NCI-H1930 (cell line): ENCODE data around the gene TMC8.
"Not testable (repeated sequence)": the region's sequence is repeated elsewhere in the genome, so short reads cannot be mapped to it uniquely, and the experiment has no call there.

Source experiments
- DNase-seq, 2 experiments: peaks; one replicate each; lab custom pipeline; 2025; lab: John Stamatoyannopoulos, UW

The TMC8 gene

DNA sequence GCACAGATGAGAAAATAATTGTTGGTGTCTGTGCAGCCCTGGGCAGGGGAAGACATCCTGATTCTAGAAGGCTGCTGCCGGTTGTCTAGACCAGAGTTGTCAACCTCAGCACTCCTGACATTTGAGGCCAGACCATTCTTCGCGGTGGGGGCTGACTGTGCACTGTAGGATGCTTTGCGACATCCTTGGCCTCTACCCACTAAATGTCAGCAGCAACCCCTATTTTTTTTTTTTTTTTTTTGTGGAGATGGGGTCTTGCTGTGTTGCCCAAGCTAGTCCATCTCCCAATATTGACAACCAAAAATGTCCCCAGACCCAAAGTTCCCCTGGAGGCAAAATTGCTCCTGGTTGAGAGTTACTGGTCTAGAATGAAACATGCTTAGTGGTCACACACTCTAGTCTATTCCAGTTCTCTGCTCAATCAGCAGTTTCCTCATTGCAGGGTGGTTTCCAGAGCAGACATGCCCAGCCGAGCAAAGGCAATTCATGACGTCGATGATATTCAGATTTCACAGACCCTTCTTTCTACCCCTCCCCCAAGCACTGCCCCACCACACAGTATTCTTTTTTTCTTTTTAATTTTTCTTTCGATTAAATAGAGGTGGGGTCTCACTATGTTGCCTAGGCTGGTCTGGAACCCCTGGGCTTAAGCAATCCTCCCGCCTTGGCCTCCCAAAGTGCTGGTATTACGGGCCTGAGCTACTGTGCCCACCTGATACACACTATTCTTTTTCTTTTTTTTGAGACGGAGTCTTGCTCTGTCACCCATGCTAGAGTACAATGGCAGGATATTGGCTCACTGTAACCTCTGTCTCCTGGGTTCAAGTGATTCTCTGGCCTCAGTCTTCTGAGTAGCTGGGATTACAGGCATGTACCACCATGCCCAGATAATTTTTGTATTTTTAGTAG, 24.6 kb downstream of the TMC8 start:
- no peak for DNase-seq

DNA sequence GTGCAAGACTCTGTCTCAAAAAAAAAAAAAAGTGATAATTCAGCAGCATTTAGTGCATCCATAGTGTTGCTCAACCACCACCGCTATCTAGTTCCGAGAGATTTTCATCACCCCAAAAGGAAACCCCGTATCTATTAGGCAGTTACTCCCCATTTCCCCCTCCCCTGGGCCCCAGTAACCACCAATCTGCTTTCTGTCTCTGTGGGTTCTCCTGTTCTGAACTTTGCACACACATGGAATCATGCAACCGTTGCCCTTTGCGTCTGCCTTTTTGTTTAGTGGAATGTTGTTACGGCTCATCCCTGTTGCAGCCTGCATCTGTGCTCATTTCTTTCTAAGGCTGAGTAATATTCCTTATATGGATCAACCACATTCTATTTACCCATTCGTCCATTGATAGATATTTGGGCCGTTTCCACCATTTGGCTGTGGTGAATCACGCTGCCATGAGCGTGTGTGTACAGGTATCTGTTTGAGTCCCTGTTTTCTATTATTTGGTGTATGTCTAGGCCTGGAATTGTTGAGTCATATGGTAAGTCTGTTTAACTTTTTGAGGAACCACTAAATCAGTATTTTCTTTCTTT, 29.1 kb downstream of the TMC8 start:
- no peak for DNase-seq

DNA sequence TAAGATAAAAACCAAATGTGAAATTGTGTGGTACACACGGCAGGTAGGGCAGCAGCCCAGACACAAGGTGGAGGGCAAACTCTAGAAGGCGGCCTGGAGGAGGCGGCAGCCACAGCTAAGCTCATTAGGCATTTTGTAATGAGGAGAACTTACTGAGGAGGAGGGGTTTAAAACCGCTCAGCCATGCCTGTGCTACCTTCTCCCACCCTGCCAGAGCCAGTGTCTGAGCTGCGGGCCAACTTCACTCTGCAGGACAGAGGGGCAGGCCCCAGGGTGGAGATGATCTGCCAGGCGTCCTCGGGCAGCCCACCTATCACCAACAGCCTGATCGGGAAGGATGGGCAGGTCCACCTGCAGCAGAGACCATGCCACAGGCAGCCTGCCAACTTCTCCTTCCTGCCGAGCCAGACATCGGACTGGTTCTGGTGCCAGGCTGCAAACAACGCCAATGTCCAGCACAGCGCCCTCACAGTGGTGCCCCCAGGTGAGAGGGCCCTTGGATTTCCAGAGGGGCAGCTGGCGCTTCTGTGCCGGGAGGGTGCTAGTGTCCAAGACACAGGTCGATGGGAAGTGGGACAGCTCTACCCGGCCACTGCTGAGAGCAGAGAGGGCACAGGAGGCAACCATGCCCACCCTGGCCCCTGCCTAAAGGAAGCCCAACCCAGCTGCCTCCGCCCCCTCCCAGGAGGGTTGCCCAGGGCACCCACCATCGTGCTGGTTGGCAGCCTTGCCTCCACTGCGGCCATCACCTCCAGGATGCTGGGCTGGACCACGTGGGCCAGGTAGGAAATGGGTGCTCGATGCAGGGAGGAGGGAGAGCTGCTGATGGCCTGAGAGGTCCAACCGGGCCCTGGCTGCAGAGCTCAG, 33.5 kb downstream of the TMC8 start:
- no peak for DNase-seq

DNA sequence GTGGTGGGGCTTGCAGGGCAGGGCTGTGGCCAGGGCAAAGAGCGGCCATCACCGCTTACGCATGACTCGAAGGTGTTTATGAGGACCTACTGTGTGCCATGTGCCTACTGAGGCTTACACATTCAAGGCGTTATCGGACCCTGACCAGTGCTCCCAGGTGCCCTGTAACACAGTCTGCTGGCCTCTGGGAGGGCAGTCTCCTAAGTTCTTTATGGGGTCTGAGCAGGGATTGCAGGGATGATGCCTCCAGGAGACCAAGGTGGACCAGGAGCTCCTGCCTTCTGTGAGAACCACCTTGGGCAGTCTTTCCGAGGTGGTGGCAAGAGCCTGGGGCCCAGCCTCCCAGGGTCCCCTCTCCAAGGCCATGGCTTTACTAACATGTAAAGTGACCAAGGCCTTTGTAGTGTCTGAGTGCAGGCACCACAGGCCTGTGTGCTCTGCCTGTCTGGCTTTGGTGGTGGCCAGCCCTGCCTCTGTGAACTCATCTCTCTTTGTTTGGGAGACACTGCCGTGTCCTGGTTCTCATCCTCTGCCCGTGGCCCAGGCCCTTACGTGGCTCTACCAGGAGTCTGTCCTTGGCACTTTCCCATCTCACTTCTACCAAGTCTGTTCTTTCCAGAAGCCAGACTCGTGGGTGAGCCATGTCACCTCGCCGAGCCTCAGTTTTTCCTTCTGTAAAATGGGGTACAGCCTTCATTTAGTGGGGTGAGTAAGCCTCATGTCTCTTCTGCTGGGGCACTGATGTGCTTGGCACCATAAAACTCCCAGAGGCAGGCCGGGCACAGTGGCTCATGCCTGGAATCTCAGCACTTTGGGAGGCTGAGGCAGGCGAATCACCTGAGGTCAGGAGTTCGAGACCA, 34.4 kb downstream of the TMC8 start:
- no peak for DNase-seq

DNA sequence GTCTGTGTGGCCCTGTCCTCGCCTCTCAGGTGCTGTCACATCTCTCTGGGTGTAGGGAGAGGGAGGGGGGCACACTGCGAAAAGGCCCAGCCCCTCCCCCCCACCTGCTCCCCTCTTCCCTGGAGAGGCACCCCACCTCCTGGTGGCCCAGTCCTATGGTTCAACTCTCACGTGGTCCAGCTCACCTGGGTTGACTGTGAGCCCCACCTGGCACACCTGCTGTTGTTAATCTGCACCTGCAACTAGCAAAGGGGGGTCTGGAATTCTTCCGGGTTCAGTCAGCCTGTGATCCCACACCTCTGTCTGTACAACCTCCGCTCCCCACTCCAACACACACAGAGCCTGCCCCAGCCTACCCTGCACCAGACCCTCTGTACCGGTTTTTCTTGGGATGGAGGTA, 35.8 kb downstream of the TMC8 start:
- DNase-seq = no peak

DNA sequence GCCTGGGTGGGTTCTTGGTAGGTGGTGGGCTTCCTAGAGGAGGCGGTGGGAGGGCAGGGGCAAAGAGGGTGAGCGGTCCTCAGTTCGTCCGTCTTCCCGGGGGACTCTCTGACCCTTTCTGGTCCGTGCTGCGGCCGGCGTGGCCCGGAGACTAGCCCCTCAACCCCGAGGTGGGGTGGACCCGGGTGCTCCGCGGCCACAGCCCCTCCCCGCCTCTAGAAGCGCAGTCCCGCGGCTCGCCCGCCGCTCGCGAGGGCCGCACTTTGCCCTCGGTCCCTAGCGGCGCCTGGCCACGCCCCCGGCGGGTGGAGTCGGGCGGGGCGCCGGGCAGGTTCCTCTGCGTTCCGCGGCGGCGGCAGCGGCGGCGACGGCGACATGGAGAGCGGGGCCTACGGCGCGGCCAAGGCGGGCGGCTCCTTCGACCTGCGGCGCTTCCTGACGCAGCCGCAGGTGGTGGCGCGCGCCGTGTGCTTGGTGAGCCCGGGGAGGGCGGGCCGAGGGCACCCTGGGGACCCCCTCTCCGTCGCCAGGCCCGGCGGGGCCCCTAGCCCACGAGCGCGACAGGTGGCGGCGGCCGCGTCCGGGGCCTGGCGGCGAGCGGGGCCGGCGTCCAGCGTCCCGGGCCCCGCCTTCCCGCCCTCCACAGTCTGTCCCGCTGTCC, 37.8 kb downstream of the TMC8 start, which contains the start of gene SYNGR2:
TSS of gene SYNGR2 (plus strand) at position 340 of the 661 bp plus-strand sequence. CDS start at position 376, 36 bp downstream.
- DNase-seq = peak; percentile 79 to 88

DNA sequence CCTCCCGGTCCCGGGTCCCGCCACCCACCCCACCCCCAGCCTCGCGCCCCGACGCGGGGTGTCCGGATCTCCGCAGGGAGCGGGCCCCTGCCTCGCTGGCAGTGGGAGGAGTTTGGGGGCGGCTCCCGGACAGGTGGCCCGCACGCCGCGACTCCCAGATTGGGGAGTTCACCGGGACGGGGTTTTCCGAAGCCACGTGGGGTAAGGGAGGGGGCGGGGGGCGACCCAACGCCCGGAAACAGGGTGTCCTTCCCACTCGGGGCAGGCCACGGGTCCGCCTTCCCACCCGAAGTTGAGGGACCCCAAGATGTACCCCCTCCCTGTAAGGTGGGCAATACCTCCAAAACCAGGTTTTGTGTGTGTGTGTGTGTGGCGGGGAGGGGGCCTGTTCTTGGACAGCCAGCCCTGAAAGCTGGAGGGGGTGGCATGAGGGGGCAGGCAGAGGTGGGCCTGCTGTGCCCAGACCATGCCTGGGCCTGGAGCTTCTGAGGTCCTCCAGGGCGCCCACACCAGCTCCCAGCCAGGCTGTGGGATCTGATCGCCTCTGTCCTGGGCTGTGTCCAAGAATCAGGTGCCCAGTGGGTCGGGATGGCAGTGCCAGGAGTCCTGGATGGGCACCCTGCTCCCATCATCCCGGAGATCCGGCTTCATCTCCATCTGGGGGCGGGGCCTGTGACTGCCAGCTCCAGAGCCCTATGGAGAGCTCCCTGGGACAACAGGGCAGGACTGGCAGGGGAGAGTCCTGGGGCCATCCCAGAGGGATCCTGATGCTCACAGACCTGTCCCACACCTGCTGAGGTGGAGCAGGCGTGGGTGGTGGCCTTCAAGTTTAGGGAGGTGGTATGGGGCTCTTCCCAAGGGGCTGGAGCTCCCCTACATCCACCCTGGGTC, 38.6 kb downstream of the TMC8 start:
- peak in 1 of 2 experiments; percentile 14 for DNase-seq

DNA sequence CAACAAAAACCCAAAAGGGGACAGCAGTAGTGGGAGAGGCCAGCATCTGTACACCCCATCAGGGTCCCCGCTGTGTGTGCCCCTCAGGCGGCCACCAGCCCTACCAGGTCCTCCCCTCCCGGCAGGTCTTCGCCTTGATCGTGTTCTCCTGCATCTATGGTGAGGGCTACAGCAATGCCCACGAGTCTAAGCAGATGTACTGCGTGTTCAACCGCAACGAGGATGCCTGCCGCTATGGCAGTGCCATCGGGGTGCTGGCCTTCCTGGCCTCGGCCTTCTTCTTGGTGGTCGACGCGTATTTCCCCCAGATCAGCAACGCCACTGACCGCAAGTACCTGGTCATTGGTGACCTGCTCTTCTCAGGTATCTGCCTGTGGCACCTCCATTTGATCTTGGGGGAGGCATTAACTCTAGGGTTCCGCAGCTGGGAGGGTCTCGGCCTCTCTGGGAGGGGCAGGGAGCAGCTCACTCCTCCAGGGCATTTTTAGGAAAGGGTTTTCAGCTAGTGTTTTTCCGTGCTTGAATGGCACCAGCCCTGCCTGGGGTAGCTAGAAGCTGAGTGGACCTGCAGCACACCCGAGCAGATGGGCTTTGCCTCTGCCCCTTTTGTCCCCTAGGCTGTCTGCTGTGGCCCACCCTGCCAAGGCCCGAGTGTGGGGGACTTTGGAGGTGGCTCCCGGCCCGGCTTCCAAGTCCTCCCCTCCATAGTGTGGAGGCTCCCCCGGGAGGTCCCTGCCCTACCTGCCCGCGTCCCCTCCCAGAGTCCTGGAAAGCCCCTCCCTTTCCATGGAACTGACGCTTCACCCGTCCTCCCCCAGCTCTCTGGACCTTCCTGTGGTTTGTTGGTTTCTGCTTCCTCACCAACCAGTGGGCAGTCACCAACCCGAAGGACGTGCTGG, 40.4 kb downstream of the TMC8 start:
- DNase-seq = no peak

DNA sequence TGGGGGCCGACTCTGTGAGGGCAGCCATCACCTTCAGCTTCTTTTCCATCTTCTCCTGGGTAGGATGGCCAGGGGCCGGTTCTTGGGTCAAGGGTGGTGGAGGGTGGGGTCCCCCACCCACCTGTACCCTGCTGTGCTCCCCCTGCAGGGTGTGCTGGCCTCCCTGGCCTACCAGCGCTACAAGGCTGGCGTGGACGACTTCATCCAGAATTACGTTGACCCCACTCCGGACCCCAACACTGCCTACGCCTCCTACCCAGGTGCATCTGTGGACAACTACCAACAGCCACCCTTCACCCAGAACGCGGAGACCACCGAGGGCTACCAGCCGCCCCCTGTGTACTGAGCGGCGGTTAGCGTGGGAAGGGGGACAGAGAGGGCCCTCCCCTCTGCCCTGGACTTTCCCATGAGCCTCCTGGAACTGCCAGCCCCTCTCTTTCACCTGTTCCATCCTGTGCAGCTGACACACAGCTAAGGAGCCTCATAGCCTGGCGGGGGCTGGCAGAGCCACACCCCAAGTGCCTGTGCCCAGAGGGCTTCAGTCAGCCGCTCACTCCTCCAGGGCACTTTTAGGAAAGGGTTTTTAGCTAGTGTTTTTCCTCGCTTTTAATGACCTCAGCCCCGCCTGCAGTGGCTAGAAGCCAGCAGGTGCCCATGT, 41.1 kb downstream of the TMC8 start:
- not testable (repeated sequence) for DNase-seq

DNA sequence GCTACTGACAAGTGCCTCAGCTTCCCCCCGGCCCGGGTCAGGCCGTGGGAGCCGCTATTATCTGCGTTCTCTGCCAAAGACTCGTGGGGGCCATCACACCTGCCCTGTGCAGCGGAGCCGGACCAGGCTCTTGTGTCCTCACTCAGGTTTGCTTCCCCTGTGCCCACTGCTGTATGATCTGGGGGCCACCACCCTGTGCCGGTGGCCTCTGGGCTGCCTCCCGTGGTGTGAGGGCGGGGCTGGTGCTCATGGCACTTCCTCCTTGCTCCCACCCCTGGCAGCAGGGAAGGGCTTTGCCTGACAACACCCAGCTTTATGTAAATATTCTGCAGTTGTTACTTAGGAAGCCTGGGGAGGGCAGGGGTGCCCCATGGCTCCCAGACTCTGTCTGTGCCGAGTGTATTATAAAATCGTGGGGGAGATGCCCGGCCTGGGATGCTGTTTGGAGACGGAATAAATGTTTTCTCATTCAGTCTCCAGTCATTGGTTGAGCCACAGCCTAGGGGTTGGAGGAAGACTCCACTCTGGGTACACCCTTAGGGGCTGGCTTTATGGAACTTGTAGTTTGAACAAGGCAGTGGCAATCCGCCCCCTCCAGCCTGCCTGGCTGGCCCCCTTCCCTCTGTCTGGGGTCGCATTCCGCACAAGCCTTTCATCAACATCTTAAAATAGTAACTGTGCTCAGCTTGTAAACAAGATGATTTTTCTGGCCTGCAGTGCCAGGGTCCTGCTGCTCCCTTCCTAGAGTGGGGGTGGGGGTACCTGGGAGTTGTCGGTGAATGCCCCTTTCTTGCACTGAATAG, 41.9 kb downstream of the TMC8 start:
- DNase-seq = no peak

DNA sequence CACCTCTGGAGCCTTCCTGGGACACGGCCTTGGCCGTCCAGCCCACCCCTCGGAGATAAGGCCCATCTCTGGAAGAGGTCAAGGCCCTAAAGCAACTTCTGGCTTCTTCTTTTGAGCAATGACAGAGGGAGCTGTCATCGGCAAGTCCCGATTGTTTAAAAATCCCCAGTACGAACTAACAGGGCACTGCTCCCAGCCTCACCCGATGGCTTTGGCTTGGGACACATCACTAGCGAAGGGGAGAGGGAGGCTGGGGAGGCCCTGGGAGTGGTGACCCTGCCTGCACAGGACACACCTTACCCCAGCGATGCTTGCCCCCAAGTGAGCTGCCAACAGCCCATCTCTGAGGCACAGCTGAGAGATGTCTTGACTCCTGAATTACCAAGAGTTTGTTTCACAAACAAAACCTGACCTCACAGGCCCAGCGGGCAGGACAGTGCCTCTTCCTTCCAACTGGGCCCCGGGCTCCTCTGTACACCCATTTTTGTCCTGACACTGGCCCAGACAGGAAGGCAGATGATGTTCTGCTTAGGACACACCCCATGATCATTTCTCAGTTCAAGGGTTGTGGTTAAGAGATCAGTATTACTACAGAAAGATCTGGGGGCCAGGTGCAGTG, 42.6 kb downstream of the TMC8 start:
- DNase-seq = no peak

DNA sequence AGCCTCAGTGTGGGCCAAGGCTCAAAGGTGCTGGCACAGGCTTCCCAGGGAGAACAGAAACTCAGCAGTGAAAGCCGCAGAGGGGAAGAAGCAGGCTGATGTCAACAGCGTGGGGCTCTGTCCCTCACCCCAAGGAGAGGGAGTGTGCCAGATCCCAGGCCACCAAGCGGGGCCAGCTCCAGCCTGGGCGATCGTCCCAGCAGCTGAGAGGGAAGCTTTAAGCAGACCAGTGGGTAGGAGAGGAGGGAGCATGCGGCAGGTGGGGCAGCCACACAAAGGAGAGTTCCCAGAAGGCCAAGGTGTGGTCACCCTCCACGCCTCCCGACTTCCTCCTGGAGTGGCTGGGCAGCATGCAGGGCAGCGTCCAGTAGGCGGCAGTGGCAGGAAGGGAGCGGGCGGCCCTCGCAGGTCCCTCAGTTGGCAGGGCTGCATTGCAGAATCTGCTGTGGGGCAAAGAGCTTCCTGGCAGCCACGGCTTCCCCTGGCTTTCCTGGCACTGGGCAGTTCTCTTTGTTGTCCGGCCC, 43.8 kb downstream of the TMC8 start:
- no peak for DNase-seq

DNA sequence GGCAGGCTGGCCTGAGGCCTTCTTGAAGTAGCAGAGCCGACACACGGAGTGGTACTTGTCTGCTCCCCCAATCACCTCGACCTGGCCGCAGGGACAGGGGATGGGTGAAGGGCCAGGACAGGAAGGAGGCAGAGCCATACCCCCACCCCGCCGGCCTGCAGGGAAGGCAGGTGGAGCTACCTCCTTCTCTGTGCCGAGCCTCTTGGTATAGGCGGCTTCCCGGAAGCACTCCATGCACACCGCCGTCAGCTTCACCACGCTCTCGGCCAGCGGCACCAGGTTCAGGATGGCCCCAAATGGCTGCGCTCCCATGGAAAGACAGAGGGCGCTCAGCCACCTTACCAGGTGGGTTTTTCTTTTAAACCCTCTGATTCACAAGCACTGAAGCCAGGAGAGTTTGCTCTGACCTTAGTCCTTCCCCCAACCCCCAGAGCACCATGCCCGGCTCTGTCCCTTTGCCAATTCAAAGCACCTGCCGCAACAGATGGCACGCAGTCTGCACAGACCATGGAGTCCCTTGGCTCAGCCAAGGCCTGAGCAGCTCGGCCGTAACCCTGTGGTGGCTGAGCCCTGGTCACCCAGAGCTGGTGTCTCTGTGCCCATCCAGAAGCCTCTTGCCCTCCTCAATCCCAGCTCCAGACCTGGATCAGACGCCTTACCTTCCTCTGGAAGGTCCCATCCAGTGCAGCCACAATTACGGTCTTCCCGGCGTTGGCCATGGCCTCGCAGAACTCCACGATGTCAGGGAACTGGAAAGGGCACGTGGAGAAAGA, 44.5 kb downstream of the TMC8 start:
- no peak for DNase-seq

DNA sequence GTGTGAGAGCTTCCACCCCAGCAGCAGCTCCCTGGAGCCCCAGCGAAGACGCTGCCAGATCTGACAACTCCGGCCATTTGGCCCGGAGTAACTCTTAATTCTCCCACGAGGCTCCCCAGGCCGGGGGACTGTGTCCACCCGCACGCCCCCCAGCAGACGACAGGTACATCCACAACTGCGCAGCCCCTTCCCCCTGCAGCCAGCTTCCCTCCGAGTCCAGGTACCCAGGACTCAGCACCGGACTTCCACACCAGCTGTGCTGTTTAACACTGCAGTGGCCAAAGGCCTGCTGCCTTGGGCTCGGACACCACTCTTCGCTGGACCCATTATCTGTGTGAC, 45.0 kb downstream of the TMC8 start:
- DNase-seq = no peak

DNA sequence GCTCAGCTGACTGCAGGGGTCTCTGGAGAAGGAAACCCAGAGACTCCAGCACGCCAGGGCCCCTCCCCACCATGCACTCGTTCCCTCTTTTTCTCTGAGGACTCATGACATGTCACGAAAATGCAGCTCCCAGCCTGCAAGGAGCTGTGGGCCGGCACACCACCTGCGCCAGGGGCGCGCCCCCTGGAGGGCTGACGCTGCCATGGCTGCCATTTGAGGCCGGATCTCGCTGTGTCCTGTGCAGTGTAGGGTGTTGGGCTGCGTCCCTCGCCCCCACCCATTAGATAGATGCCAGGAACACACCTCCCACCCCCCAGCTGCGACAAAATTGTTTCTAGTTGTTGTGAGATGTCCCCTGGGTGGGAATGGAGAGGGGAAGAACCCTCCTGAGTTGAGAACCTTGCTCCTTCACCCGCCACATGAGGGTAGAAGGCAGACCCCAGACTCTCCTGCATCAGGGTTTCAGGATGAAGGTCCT, 46.0 kb downstream of the TMC8 start:
- DNase-seq = peak; percentile 37 to 60

DNA sequence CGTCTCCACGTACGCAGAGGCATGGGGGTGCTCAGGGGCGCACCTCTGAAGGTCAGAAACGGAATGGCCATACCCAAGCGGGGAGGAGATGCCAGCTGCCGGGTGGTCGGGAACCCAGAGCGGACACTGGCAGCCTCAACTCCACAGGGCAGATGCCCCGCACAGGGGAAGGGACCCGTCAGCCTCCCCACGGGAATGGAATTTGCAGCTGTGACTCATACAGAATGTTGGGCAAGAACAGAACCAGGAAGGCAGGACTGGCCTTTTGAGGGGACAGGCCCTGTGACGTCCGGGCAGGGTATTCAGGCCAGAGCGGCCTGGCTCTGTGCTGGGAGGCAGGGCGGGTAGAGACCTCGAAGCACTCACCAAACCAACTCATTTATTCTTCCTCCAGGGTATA, 48.8 kb downstream of the TMC8 start:
- DNase-seq = no peak
